ENCODE data around the gene IKZF2. TPM values are rescaled to one million over a fixed set of nuclear protein-coding genes. Genes with fewer than 3 reads are reported as not detected.

IKZF2 gene
- total and polyA plus RNA-seq, 2 donors (not counting 3 experiments of a cell fraction or from before 2014, with no cell fraction given) = 0.08 to 0.46 TPM

DNA sequence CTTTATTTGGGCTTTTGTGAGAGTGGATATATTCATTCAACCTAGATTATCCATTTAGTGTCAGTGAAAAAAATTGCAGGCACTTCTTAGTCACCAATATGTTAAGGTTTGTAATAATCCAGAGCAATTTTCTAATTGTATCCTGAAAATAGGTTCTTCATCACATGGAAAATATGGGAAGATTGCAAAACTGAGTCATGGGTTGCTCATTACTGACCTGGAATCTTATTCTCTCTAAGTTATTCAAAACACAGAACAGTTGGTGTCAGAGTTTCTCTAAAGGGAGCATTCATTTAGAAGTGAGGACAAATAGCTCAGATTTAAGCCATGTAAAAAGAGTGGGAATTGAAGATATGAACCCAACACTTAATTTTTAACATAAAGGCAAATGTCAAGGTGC is 181.3 kb downstream of the IKZF2 start:
- Histone ChIP-seq H3K9me1 (replicated peaks; ENCODE audit: control insufficient read depth, extremely low read depth, insufficient read depth, low read length) (no peaks in the 10 kb centered on the region), H3K4me1 (ENCODE audit: control insufficient read depth, extremely low read depth, insufficient read depth, low read length) (no peaks in the 10 kb centered on the region), H2AFZ (ENCODE audit: low read depth, low read length) (no peak overlapping the region), H3K9me3 (replicated peaks; ENCODE audit: control insufficient read depth, insufficient read depth, low read length) (no peaks in the 10 kb centered on the region), H3K27ac (ENCODE audit: insufficient read depth, low read depth, low read length) (no peak overlapping the region), H3K4me3 (replicated peaks in 1 of 3; ENCODE audit: insufficient read depth in 1 of 3, low read depth in 1 of 3, low read length in 3 of 3) (no peak overlapping the region), H3K36me3 (ENCODE audit: control insufficient read depth in 2 of 2, extremely low read depth in 1 of 2, insufficient read depth in 2 of 2, low read length in 2 of 2) (no peaks in the 10 kb centered on the region), H4K20me1 (replicated peaks; ENCODE audit: control insufficient read depth, extremely low read depth, insufficient read depth, low read length) (no peaks in the 10 kb centered on the region), H3K9ac (replicated peaks; ENCODE audit: extremely low read depth, insufficient read depth, low read length) (no peak overlapping the region), H3K79me2 (ENCODE audit: control insufficient read depth, insufficient read depth, low read length) (no peaks in the 10 kb centered on the region), H3K27me3 (ENCODE audit: control insufficient read depth in 2 of 2, insufficient read depth in 2 of 2, low read length in 2 of 2) (no peaks in the 10 kb centered on the region), H3K4me2 (ENCODE audit: insufficient read depth, low read length) (no peak overlapping the region)
- intact Hi-C loops (cut with micrococcal nuclease) (no loop called here), dilution Hi-C loops (cut with MboI; ENCODE audit: extremely low pct_ligation_motif_present, low sequenced_read_pairs) (no loop called here)
- TF ChIP-seq POLR2A (IDR thresholded peaks at IDR 0.05; ENCODE audit: low read depth, low read length) (no peak), JUN (IDR thresholded peaks at IDR 0.05; ENCODE audit: borderline replicate concordance, insufficient read depth, insufficient read length, low read depth) (no peak), GATA2 (IDR thresholded peaks at IDR 0.05; ENCODE audit: insufficient read depth, insufficient read length, low read depth, low read length) (no peak), EZH2 (IDR thresholded peaks at IDR 0.05; ENCODE audit: borderline replicate concordance, low read depth, low read length, severe bottlenecking) (no peak), POLR2AphosphoS5 (IDR thresholded peaks at IDR 0.05; ENCODE audit: insufficient read depth, low read depth, low read length) (no peak), FOS (IDR thresholded peaks at IDR 0.05; ENCODE audit: borderline replicate concordance, insufficient read depth, low read length) (no peak), MYC (IDR thresholded peaks at IDR 0.05; ENCODE audit: low read depth, low read length) (no peak)
- TF ChIP-seq, protein P1, sequence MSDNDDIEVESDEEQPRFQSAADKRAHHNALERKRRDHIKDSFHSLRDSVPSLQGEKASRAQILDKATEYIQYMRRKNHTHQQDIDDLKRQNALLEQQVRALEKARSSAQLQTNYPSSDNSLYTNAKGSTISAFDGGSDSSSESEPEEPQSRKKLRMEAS (IDR thresholded peaks at IDR 0.05; ENCODE audit: insufficient read depth, insufficient read length) = no peak
- TF ChIP-seq, protein P2, sequence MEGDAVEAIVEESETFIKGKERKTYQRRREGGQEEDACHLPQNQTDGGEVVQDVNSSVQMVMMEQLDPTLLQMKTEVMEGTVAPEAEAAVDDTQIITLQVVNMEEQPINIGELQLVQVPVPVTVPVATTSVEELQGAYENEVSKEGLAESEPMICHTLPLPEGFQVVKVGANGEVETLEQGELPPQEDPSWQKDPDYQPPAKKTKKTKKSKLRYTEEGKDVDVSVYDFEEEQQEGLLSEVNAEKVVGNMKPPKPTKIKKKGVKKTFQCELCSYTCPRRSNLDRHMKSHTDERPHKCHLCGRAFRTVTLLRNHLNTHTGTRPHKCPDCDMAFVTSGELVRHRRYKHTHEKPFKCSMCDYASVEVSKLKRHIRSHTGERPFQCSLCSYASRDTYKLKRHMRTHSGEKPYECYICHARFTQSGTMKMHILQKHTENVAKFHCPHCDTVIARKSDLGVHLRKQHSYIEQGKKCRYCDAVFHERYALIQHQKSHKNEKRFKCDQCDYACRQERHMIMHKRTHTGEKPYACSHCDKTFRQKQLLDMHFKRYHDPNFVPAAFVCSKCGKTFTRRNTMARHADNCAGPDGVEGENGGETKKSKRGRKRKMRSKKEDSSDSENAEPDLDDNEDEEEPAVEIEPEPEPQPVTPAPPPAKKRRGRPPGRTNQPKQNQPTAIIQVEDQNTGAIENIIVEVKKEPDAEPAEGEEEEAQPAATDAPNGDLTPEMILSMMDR (IDR thresholded peaks at IDR 0.05; ENCODE audit: extremely low read depth in 1 of 2, insufficient read depth in 1 of 2, low read depth in 1 of 2, low read length in 2 of 2) = no peak
- ChIA-PET CTCF (no interaction called here), POLR2A (no interaction called here)
- DNase-seq (ENCODE audit: low read depth, low spot score) (no peak), FAIRE-seq (no peak)
- no TSS peak for BruUV-seq (replicated peaks)

Measured in endothelial cell of umbilical vein (primary cell).